PC-9 (cell line): ENCODE measurements around the gene ANKRD10. TPM values are rescaled to one million over a fixed set of nuclear protein-coding genes. Genes with fewer than 3 reads are reported as not detected.

ENCODE experiments used
- BruUV-seq: library from RNA; stranded (reverse); fragments of 400-500 nt; replicated peaks from 2 replicates; lab custom pipeline; 2021; lab: Mats Ljungman, UMichigan
- CTCF ChIA-PET: fragments of 300-600 bp; sonication (Branson Sonifier 250); formaldehyde crosslinking; loops from one replicate; lab custom pipeline; 2022; ENCODE audit warnings: antibody characterized with exemption; lab: Charles Lee
- POLR2A ChIA-PET: fragments of 300-600 bp; sonication (Branson Sonifier 250); formaldehyde crosslinking; loops from one replicate; lab custom pipeline; 2022; ENCODE audit warnings: antibody characterized with exemption; ENCODE audit not compliant: unreplicated experiment; lab: Charles Lee
- DNase-seq, 2 experiments: peaks; one replicate each; pipeline versions ENCODE4 v3.0.0 to v3.0.0-alpha.2; 2015 to 2022; ENCODE audit warnings: mixed read lengths in 1 of 2
- H2AFZ ChIP-seq: fragments of 200-600 bp; sonication (generic); 2 replicates; pipeline ENCODE4 v1.8.1; 2017; ENCODE audit warnings: antibody characterized with exemption
- H3F3A ChIP-seq: fragments of 200-600 bp; sonication (generic); 2 replicates; pipeline ENCODE4 v1.8.1; 2017; ENCODE audit warnings: antibody characterized with exemption, mild to moderate bottlenecking, low read depth; ENCODE audit not compliant: insufficient read depth
- H3K27ac ChIP-seq: fragments of 200-600 bp; sonication (generic); 2 replicates; pipeline ENCODE4 v1.6.1; 2016; ENCODE audit warnings: mixed run types
- H3K27me3 ChIP-seq: fragments of 200-600 bp; sonication (generic); 2 replicates; pipeline ENCODE4 v1.6.1; 2016; ENCODE audit warnings: low read depth, mixed run types; ENCODE audit not compliant: insufficient read depth
- H3K36me3 ChIP-seq: fragments of 200-600 bp; sonication (generic); 2 replicates; pipeline ENCODE4 v1.6.1; 2016; ENCODE audit warnings: low read depth, mixed run types
- H3K4me1 ChIP-seq: fragments of 200-600 bp; sonication (generic); replicated peaks from 2 replicates; pipeline ENCODE4 v1.6.1; 2016; ENCODE audit warnings: mixed run types; ENCODE audit not compliant: insufficient read depth
- H3K4me2 ChIP-seq: fragments of 200-600 bp; sonication (generic); 2 replicates; pipeline ENCODE4 v1.6.1; 2017; ENCODE audit warnings: mixed run types
- H3K4me3 ChIP-seq: fragments of 200-600 bp; sonication (generic); 2 replicates; pipeline ENCODE4 v1.6.1; 2016; ENCODE audit warnings: mixed run types
- H3K79me2 ChIP-seq: fragments of 200-600 bp; sonication (generic); 2 replicates; pipeline ENCODE4 v1.6.1; 2017; ENCODE audit warnings: low read depth, mixed run types
- H3K9me2 ChIP-seq: fragments of 200-600 bp; sonication (generic); 2 replicates; pipeline ENCODE4 v1.8.1; 2017; ENCODE audit warnings: mild to moderate bottlenecking; ENCODE audit not compliant: insufficient read depth
- H3K9me3 ChIP-seq: fragments of 200-600 bp; sonication (generic); 2 replicates; pipeline ENCODE4 v1.8.1; 2016; ENCODE audit warnings: low read depth; ENCODE audit not compliant: insufficient read depth
- H4K20me1 ChIP-seq: fragments of 200-600 bp; sonication (generic); 2 replicates; pipeline ENCODE4 v1.8.1; 2017; ENCODE audit not compliant: insufficient read depth
- CTCF ChIP-seq: fragments of 200-600 bp; sonication (generic); conservative IDR thresholded peaks from 2 replicates; pipeline ENCODE4 v1.6.1; 2017; ENCODE audit warnings: mixed run types, antibody characterized with exemption, mild to moderate bottlenecking, moderate library complexity
- EZH2 ChIP-seq: fragments of 200-600 bp; sonication (generic); IDR thresholded peaks from 2 replicates; pipeline ENCODE4 v1.8.0; 2017; ENCODE audit warnings: antibody characterized with exemption, low read depth
- intact Hi-C: fragments of 100-400 bp; cut with micrococcal nuclease; formaldehyde crosslinking; loops from one replicate; pipeline ENCODE4 v1.10.0; 2022; ENCODE audit not compliant: unreplicated experiment
- total RNA-seq: library from RNA; stranded (reverse); gene quantifications from 2 replicates; pipeline ENCODE4 v1.2.3, GENCODE V29; 2021

Gene ANKRD10
- total RNA-seq, 1 experiment from 2014 or later, result 155 TPM

GRCh38 chr13:110925023-110925612, 10.2 kb upstream of the ANKRD10 start:
- TF ChIP-seq CTCF (no peak), EZH2 (no peak)
- Histone ChIP-seq H3K4me3 (no peak overlapping the region), H3K27me3 (peaks cover 32% of the 10 kb centered on the region; the same call in 1 of the 2 replicates), H3K9me3 (no peaks in the 10 kb centered on the region), H4K20me1 (no peaks in the 10 kb centered on the region), H3K27ac (no peak overlapping the region), H3K9me2 (no peaks in the 10 kb centered on the region), H2AFZ (no peak overlapping the region), H3K4me1 (no peaks in the 10 kb centered on the region), H3K36me3 (no peaks in the 10 kb centered on the region), H3K79me2 (no peaks in the 10 kb centered on the region), H3K4me2 (no peak overlapping the region), H3F3A (no peaks in the 10 kb centered on the region)
- DNase-seq, result no peak
- ChIA-PET CTCF (no interaction called here), POLR2A (interaction anchor here (0.5 kb wide), 1 partner anchor 10 kb away, joined by 18 read pairs; no protein-coding TSS in a partner anchor)
- intact Hi-C loops, result no loop called here
- no TSS peak for BruUV-seq

- Histone ChIP-seq H3K9me3 (no peaks in the 10 kb centered on the region), H3K27ac (no peak overlapping the region), H3K4me3 (no peak overlapping the region), H3K4me1 (no peaks in the 10 kb centered on the region), H2AFZ (no peak overlapping the region), H3K79me2 (no peaks in the 10 kb centered on the region), H3F3A (no peaks in the 10 kb centered on the region), H3K27me3 (peaks cover 27% of the 10 kb centered on the region; the same call in 1 of the 2 replicates), H3K9me2 (no peaks in the 10 kb centered on the region), H4K20me1 (no peaks in the 10 kb centered on the region), H3K36me3 (no peaks in the 10 kb centered on the region), H3K4me2 (no peak overlapping the region)
- ChIA-PET CTCF (no interaction called here), POLR2A (interaction anchor here (0.5 kb wide), 1 partner anchor 9 kb away, joined by 18 read pairs; no protein-coding TSS in a partner anchor)
- TF ChIP-seq EZH2, result no peak
- TF ChIP-seq CTCF, result no peak
- no TSS peak for BruUV-seq
- no peak for DNase-seq
- intact Hi-C loops, result no loop called here
These were observed 9.7 kb upstream of the ANKRD10 start for GRCh38 chr13:110924639-110924934.

GRCh38 chr13:110923777-110924638, 9.1 kb upstream of the ANKRD10 start:
- intact Hi-C loops, result no loop called here
- no peaks in the 10 kb centered on the region for H3K9me2 ChIP-seq
- H3K9me3 ChIP-seq, result no peaks in the 10 kb centered on the region
- H3K4me1 ChIP-seq, result no peaks in the 10 kb centered on the region
- H3K79me2 ChIP-seq, result no peaks in the 10 kb centered on the region
- no peaks in the 10 kb centered on the region for H3K36me3 ChIP-seq
- DNase-seq, result no peak
- no peak overlapping the region for H3K4me3 ChIP-seq
- no peak overlapping the region for H3K4me2 ChIP-seq
- no peak overlapping the region for H3K27ac ChIP-seq
- H3F3A ChIP-seq, result no peaks in the 10 kb centered on the region
- H4K20me1 ChIP-seq, result no peaks in the 10 kb centered on the region
- no peak for TF ChIP-seq EZH2
- no peak for TF ChIP-seq CTCF
- H2AFZ ChIP-seq, result no peak overlapping the region
- no TSS peak for BruUV-seq
- peaks cover 21% of the 10 kb centered on the region; the same call in 1 of the 2 replicates for H3K27me3 ChIP-seq
- POLR2A ChIA-PET, result no interaction called here
- CTCF ChIA-PET, result no interaction called here
